Ovary (tissue), 9 donors: ENCODE measurements around the gene GOLGB1. TPM values are rescaled to one million over a fixed set of nuclear protein-coding genes. Genes with fewer than 3 reads are reported as not detected.
"Not testable (repeated sequence)": the region's sequence is repeated elsewhere in the genome, so short reads cannot be mapped to it uniquely, and the experiment has no call there.

Source experiments
- DNase-seq, 5 donors: peaks; one replicate each; pipeline ENCODE4 v3.0.0-alpha.2; 2019 to 2020
- H3K27ac ChIP-seq, 2 donors: fragments of 200-600 bp; one replicate each; pipeline versions ENCODE4 v1.5.1 to v1.8.0; 2019 to 2022
- H3K27me3 ChIP-seq: fragments of 200-600 bp; one replicate; pipeline ENCODE4 v1.8.0; 2022
- H3K36me3 ChIP-seq: fragments of 200-600 bp; sonication (generic); one replicate; pipeline ENCODE4 v1.5.1; 2019
- H3K4me1 ChIP-seq: one replicate; pipeline ENCODE4 v1.8.1; 2013; ENCODE audit warnings: mild to moderate bottlenecking, moderate library complexity; ENCODE audit not compliant: insufficient read depth
- H3K4me3 ChIP-seq: fragments of 200-600 bp; sonication (generic); one replicate; pipeline ENCODE4 v1.5.1; 2017
- H3K9me3 ChIP-seq, 2 donors: fragments of 200-600 bp in 1 of 2; sonication (generic) in 1 of 2; one replicate each; pipeline versions ENCODE4 v1.5.1 to v1.8.1; 2013 to 2019; ENCODE audit warnings: mild to moderate bottlenecking in 1 of 2, moderate library complexity in 1 of 2
- EP300 ChIP-seq: sonication (generic); formaldehyde crosslinking; IDR thresholded peaks from one replicate; pipeline ENCODE4 v1.6.1; 2017; ENCODE audit warnings: antibody characterized with exemption
- POLR2A ChIP-seq: fragments of 450-650 bp; IDR thresholded peaks from one replicate; pipeline ENCODE4 v1.6.1; 2017; ENCODE audit warnings: antibody characterized with exemption, mild to moderate bottlenecking, moderate library complexity
- WGBS, 3 donors: extraction: QIAGEN DNeasy Blood & Tissue Kit in 1 of 3; methylation state at CpG; one replicate each; pipeline versions ENCODE4 v1.1.5 to v1.1.7; 2013 to 2017; 5-methylcytosine and 5-hydroxymethylcytosine counted together
- intact Hi-C, 4 donors: fragments of 100-400 bp; cut with DNase I; formaldehyde crosslinking; loops; one replicate each; pipeline versions ENCODE4 v1.11.0 to v1.15.1; 2022 to 2023
- polyA plus RNA-seq, 2 donors: library from polyadenylated mRNA; stranded (reverse); fragments of 200-250 nt in 1 of 2; fragments of 350-450 nt in 1 of 2; fragmentation: Illumina TruSeq in 1 of 2; extraction: RNeasy Lipid Tissue Mini Kit (QIAGEN cat#74804) in 1 of 2; gene quantifications; one replicate each; pipeline ENCODE4 v1.2.3, GENCODE V29; 2013 to 2014
- total RNA-seq, 7 donors: library from RNA; depleted of rRNA in 2 of 7; stranded (reverse); fragments of >200 nt in 2 of 7; fragmentation: NEBNext Ultra II Directional in 3 of 7; extraction: Animal tissue kit (Norgen Biotek cat#: 25700) in 3 of 7; gene quantifications; one replicate each; pipeline versions ENCODE4 v1.1.0 to v1.2.4, GENCODE V29; 2016 to 2023
- TF ChIP-seq, protein P1 (sequence below), 3 donors: fragments of 450-650 bp in 2 of 3; fragments of 200-600 bp in 1 of 3; IDR thresholded peaks; one replicate each; pipeline versions ENCODE4 v1.5.1 to v1.8.0; 2016 to 2022; ENCODE audit warnings: antibody characterized with exemption in 3 of 3, mild to moderate bottlenecking in 1 of 3
- donor health status: DM: no; HTN: no; CAD: no; lungs with moderate emphysema.
- donor health status: DM: no; HTN: no; CAD: no.
- donor health status: Bipolar disorder and iron deficiency.
- donor health status: DM: yes; HTN: yes; CAD: no.
- donor health status: DM: no; HTN: no; CAD: no.
- donor health status: DM: yes; HTN: yes; CAD: no.

The GOLGB1 gene
- total and polyA plus RNA-seq, 9 donors = 18.9 to 70.5 (median 50.2) TPM

DNA sequence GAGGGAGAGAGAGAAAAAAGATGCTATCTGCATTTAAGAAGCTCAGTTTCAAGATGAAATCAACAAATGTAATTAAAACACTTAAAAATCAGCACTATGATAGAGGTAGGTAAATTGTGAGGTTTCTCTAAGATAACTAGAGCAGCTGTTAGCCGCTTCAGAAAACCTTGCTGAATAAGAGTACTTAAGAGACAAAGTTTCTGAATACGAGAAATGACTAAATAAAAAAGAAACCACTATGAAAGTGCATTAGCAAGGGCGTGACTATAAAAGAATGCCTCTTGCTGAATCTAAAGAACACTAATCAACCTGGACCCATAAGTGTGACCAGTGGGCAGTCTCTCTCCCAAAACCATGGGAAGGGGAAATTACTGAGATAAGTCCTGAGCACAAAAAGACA is 43.5 kb upstream of the GOLGB1 start:
- no peak for DNase-seq
- no peaks in the 10 kb centered on the region for H3K9me3 ChIP-seq
- TF ChIP-seq, protein P1, sequence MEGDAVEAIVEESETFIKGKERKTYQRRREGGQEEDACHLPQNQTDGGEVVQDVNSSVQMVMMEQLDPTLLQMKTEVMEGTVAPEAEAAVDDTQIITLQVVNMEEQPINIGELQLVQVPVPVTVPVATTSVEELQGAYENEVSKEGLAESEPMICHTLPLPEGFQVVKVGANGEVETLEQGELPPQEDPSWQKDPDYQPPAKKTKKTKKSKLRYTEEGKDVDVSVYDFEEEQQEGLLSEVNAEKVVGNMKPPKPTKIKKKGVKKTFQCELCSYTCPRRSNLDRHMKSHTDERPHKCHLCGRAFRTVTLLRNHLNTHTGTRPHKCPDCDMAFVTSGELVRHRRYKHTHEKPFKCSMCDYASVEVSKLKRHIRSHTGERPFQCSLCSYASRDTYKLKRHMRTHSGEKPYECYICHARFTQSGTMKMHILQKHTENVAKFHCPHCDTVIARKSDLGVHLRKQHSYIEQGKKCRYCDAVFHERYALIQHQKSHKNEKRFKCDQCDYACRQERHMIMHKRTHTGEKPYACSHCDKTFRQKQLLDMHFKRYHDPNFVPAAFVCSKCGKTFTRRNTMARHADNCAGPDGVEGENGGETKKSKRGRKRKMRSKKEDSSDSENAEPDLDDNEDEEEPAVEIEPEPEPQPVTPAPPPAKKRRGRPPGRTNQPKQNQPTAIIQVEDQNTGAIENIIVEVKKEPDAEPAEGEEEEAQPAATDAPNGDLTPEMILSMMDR (IDR thresholded peaks at IDR 0.05) = no peak
- no peak for TF ChIP-seq EP300
- TF ChIP-seq POLR2A = no peak
- no peaks in the 10 kb centered on the region for H3K27me3 ChIP-seq
- 92 to 99% (median 99%) methylated on average over 3 of the region's 3 CpGs for WGBS, 3 donors
- intact Hi-C loops = no loop called here
- H3K4me3 ChIP-seq = no peak overlapping the region
- H3K36me3 ChIP-seq = no peaks in the 10 kb centered on the region
- H3K27ac ChIP-seq = no peak overlapping the region
- no peaks in the 10 kb centered on the region for H3K4me1 ChIP-seq

DNA sequence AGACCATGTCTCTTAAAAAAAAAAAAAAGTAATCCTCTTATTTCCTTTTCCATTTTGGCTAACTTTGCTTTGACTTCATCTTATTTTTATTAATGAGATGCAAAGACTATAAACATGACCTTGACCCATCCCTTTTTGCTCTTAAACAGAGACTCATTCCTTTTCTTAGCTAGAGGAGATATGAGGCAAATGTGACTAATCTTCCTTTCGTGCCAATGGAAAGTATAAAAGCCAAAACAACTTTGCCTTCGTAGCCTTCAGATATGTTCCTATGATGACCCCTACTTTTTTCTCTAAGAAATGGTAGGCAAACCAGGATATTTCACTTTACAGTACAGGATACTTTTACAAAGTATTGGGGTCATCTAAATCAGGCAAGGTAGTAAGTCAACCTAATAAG is 36.9 kb upstream of the GOLGB1 start:
- TF ChIP-seq POLR2A = no peak
- TF ChIP-seq, protein P1 (IDR thresholded peaks at IDR 0.05) = no peak
- no peak for TF ChIP-seq EP300
- no peaks in the 10 kb centered on the region for H3K36me3 ChIP-seq
- intact Hi-C loops = no loop called here
- no peak overlapping the region for H3K27ac ChIP-seq
- no peaks in the 10 kb centered on the region for H3K27me3 ChIP-seq
- 2 to 19% (median 12%) methylated on average over 2 of the region's 2 CpGs for WGBS, 3 donors
- H3K4me1 ChIP-seq = no peaks in the 10 kb centered on the region
- H3K4me3 ChIP-seq = no peak overlapping the region
- no peak for DNase-seq
- H3K9me3 ChIP-seq = no peaks in the 10 kb centered on the region

DNA sequence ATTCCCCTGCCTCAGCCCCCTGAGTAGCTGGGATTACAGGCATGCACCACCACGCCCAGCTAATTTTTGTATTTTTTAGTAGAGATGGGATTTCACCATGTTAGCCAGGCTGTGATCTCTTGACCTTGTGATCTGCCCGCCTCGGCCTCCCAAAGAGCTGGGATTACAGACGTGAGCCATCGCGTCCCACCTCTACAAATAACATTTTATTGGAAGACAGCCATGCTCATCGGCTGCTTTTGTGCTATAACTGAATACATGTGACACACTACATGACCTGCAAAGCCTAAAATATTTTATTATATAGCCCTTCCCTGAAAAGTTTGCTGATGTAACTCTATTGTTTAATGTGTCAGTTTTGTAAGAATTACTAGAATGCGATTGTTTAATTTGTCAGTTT is 33.2 kb upstream of the GOLGB1 start:
- H3K4me1 ChIP-seq, H3K36me3 ChIP-seq, H3K27me3 ChIP-seq, intact Hi-C loops, DNase-seq, H3K9me3 ChIP-seq, H3K27ac ChIP-seq, H3K4me3 ChIP-seq: not testable (repeated sequence)
- WGBS, 3 donors = 84 to 88% (median 86%) methylated on average over 8 of the region's 8 CpGs

DNA sequence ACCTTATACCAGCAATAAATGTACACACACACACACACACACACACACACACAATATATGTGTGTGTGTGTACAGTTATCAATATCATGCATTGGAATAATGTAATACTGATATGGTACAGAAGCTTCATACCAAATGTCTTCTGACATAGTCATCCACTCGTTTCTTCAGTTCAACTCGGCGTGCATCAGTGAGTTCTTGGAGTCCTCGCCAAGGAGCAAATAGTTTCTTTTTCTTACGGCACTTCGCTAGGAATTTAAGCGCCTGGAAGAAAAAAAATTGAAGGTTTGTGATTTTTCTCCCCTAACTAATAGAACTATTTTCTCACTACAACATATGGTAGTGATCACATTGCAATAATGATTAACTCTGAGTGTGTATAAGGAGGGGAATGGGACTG is 32.1 kb upstream of the GOLGB1 start:
- Histone ChIP-seq H3K4me3 (no peak overlapping the region), H3K27ac (no peak overlapping the region), H3K9me3 (no peaks in the 10 kb centered on the region), H3K4me1 (no peaks in the 10 kb centered on the region), H3K36me3 (no peaks in the 10 kb centered on the region), H3K27me3 (no peaks in the 10 kb centered on the region)
- intact Hi-C loops = no loop called here
- WGBS, 3 donors = 95 to 97% (median 96%) methylated on average over 7 of the region's 7 CpGs
- DNase-seq = no peak
- TF ChIP-seq POLR2A (no peak), EP300 (no peak)

DNA sequence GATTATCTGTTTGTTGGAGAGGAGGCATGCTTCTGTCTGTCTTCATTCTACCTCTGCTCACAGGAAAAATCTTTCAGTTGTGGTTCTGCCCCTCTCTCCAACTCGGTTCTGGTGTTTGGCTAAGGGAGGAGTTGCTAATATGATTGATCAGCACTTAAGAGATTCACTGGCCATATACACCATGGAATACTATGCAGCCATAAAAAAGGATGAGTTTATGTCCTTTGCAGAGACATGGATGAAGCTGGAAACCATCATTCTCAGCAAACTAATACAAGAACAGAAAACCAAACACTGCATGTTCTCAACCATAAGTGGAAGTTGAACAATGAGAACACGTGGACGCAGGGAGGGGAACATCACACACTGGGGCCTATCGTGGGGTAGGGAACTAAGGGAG is 25.6 kb upstream of the GOLGB1 start:
- H3K4me3 ChIP-seq, H3K36me3 ChIP-seq, H3K4me1 ChIP-seq, intact Hi-C loops, DNase-seq, H3K9me3 ChIP-seq, H3K27ac ChIP-seq, H3K27me3 ChIP-seq: not testable (repeated sequence)
- WGBS, 3 donors = 97% methylated on average over 4 of the region's 4 CpGs

DNA sequence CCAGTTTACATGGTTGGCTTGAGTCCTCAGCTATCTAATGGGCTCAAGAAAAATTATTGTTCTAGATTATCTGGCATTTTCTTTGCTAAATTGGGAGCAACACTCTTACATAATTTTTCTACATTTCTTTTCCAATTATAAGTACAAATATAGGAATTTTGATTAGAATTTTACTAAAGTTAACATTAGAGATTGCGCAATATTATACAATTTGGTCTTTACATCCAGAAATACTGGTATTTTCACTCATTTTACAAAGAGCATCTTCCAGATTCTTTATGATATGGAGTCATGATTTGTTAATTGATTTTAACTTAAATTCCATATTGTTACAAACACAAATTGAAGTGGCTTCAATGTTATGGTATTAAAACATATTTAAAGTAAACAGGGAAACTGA is 19.7 kb upstream of the GOLGB1 start:
- Histone ChIP-seq H3K4me3 (no peak overlapping the region), H3K27ac (no peak overlapping the region), H3K27me3 (no peaks in the 10 kb centered on the region), H3K4me1 (no peaks in the 10 kb centered on the region), H3K36me3 (no peaks in the 10 kb centered on the region), H3K9me3 (no peaks in the 10 kb centered on the region)
- DNase-seq = no peak
- TF ChIP-seq, protein P1 (IDR thresholded peaks at IDR 0.05) = no peak
- TF ChIP-seq POLR2A (no peak), EP300 (no peak)
- 97 to 99% (median 98%) methylated on average over 1 of the region's 1 CpG for WGBS, 3 donors
- intact Hi-C loops = no loop called here
